GM13977 (cell line): ENCODE data around the gene AGMO.

ENCODE experiments used
- DNase-seq: peaks from one replicate; pipeline ENCODE4 v3.0.0; 2012; ENCODE audit warnings: low spot score
- in situ Hi-C: fragments of 300-500 bp; cut with MboI; formaldehyde crosslinking; loops from one replicate; pipeline ENCODE4 v1.12.0; 2022; ENCODE audit warnings: low sequenced_read_pairs, low pct_unique_long_range_greater_than_20kb, mixed read lengths, inconsistent platforms; ENCODE audit not compliant: unreplicated experiment
- TF ChIP-seq, protein P1 (sequence below): IDR thresholded peaks from 2 replicates; pipeline ENCODE4 v1.5.1; 2012; ENCODE audit warnings: mild to moderate bottlenecking, control low read depth; ENCODE audit not compliant: insufficient read depth; ENCODE audit errors: extremely low read depth, missing control alignments

The AGMO gene

DNA sequence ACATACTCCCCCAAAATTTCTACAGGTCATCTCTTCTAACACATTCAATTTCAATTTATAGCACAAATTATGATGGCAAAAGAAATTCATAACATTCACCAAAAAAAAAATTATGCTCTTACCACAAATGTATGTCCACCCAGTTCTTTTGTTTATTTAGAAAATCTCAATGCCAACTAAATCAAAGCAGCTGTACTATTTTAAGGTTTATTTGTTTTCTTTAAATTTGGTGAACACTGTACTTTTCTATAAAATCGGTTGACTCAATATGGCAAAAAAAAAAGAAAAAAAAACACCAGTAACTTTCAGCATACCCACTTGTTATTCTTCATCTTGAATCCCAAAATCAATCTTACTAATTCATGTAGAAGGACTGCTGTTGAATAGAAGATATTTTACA, 225.7 kb downstream of the AGMO start:
- in situ Hi-C loops, result no loop called here
- TF ChIP-seq, protein P1, sequence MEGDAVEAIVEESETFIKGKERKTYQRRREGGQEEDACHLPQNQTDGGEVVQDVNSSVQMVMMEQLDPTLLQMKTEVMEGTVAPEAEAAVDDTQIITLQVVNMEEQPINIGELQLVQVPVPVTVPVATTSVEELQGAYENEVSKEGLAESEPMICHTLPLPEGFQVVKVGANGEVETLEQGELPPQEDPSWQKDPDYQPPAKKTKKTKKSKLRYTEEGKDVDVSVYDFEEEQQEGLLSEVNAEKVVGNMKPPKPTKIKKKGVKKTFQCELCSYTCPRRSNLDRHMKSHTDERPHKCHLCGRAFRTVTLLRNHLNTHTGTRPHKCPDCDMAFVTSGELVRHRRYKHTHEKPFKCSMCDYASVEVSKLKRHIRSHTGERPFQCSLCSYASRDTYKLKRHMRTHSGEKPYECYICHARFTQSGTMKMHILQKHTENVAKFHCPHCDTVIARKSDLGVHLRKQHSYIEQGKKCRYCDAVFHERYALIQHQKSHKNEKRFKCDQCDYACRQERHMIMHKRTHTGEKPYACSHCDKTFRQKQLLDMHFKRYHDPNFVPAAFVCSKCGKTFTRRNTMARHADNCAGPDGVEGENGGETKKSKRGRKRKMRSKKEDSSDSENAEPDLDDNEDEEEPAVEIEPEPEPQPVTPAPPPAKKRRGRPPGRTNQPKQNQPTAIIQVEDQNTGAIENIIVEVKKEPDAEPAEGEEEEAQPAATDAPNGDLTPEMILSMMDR, result no peak
- no peak for DNase-seq

DNA sequence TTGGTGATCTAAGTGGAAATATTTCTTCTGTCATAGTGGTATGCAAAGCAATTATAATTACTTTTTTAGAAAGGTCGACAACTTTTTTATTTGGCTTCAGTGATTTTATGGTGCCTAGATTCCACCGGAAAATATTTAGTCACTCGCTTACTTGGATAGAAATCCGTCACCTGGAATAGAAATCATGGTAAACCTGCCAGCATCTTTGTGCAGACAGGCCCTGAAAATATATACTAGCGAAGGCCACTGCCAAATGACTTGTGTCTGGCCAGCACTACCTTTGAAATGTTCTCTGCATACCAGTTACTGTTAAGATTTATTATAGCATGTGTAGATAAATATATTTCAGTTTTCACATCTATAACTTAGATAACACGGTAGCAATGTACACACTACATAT, 226.4 kb downstream of the AGMO start:
- in situ Hi-C loops, result no loop called here
- no peak for DNase-seq
- TF ChIP-seq, protein P1, result no peak

DNA sequence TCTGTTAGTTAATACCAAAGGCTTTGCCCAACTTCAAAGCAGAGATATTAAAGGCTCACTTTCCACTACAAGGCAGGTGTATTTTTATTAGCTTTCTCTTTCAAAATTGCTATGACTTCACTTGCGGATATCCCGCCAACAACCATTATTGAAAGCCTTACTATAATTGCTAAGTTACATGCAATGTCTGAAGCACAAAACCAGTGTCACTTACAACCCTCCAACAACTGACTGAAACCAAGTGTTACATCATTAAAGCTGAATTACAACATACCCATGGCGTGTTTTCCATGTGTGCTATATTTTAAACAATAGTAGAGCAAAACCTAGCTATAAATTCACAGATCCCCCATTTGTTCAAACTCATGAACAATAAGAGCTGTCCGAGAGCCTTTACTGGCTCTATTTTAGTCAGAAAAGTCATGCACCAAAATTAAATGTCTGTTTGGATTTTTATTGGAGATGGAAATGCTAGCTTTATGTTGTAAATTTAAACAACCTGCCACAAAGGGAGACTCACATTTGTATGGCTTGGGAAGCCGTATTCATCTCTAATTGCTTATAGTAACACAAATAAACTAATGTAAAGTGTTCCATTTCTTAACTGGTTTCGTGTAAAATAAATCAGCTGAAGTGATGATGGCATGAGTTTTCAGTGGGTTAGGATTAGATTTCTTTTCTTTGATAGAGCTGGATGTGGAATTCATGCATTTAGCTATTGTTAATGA, 227.1 kb downstream of the AGMO start:
- in situ Hi-C loops, result no loop called here
- TF ChIP-seq, protein P1, result no peak
- no peak for DNase-seq

DNA sequence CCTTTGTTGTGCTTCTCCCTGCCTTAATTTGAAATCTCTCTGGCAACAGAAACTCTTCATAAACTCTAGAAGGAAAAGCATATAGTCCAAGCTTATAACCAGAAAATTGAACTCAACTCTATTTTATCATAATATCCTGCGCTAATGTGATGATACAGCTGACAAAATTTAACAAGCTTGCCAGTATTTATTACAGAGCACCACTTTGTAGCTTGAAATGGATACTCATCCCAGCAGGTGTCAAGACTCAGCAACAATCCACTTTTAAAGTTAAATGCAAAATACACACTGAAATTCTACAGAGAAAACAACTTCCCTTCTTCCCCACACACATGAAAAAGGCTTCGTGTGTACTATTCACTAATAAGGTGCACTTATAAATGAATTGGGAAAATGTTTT, 228.9 kb downstream of the AGMO start:
- TF ChIP-seq, protein P1, result no peak
- in situ Hi-C loops, result no loop called here
- no peak for DNase-seq

DNA sequence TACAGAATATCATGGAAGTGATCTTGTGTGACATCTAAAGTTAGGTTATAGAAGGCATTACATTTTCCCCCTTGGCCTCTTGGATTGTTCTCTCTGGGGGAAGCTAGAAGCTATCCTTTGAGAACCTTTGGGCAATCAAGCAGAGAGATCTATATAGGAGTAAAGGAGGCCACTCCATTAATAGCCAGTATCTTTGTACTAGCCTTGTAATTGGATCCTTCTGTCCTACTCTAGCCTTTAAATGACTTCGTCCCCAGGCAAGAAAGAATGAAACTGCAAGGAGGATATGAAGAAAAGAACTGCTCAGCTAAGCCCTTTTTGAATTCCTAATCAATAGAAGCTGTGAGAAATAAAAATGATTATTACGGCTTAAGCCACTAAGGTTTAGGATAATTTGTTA, 230.9 kb downstream of the AGMO start:
- DNase-seq, result no peak
- TF ChIP-seq, protein P1, result no peak
- in situ Hi-C loops, result no loop called here

DNA sequence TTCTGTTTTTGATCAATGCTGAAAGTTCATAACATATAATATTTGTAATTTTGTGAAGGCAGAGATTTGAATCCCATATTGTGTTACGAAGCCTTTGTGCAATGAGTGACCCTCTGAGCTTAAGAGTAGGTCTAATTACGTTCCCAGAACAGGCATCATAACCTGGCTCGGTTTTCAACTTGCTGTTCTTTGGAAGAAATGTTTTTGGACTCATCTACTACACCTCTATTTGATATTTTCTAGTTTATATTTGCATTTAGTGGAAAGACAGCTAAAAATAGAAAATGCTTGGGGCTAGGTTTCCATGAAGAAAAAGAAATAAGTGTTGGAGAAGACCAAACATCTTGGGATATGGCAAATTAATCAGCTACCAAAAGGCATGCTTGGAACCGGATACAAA, 234.8 kb downstream of the AGMO start:
- TF ChIP-seq, protein P1, result no peak
- in situ Hi-C loops, result no loop called here
- DNase-seq, result no peak
